B cell (primary cell): Measurements from ENCODE around the gene ABCA7. TPM values are rescaled to one million over a fixed set of nuclear protein-coding genes. Genes with fewer than 3 reads are reported as not detected.

Experiments
- ATAC-seq: fragments of 200-7000 bp; cut with Tn5 transposase; one replicate; pipeline ENCODE4 v1.10.0; 2021; ENCODE audit warnings: low read depth, mild to moderate bottlenecking, moderate number of reproducible peaks, moderate library complexity
- CTCF ChIA-PET: fragments of 350-600 bp; sonication (Branson Sonifier 250); formaldehyde crosslinking; loops from one replicate; lab custom pipeline; 2021; ENCODE audit warnings: antibody characterized with exemption, inconsistent platforms; lab: Charles Lee
- POLR2A ChIA-PET: fragments of 350-600 bp; sonication (Branson Sonifier 250); formaldehyde crosslinking; loops from one replicate; lab custom pipeline; 2021; ENCODE audit warnings: antibody characterized with exemption; lab: Charles Lee
- DNase-seq: peaks from one replicate; pipeline ENCODE4 v3.0.0; 2013
- H2AFZ ChIP-seq: 2 replicates; pipeline ENCODE4 v1.6.1; 2012; ENCODE audit warnings: mild to moderate bottlenecking, low read depth, low read length; ENCODE audit not compliant: insufficient read depth, poor library complexity, severe bottlenecking
- H3K27ac ChIP-seq, 2 donors: 1 replicate in 1 of 2; 2 replicates in 1 of 2; pipeline ENCODE4 v1.5.1; 2012 to 2013; ENCODE audit warnings: low read length in 2 of 2, mild to moderate bottlenecking in 2 of 2, moderate library complexity in 1 of 2
- H3K27me3 ChIP-seq, 4 experiments: fragments of 200-600 bp in 1 of 4; sonication (generic) in 1 of 4; replicated peaks in 1 of 4; 1 replicate in 2 of 4; 2 replicates in 2 of 4; pipeline versions ENCODE4 v1.6.1 to v1.7.0; 2013 to 2016; ENCODE audit warnings: low read length in 3 of 4, mild to moderate bottlenecking in 2 of 4, mixed read lengths in 1 of 4, moderate library complexity in 1 of 4; ENCODE audit not compliant: insufficient read depth in 4 of 4, control insufficient read depth in 3 of 4; ENCODE audit errors: control extremely low read depth in 1 of 4
- H3K36me3 ChIP-seq, 2 experiments: replicated peaks in 1 of 2; 1 replicate in 1 of 2; 2 replicates in 1 of 2; pipeline versions ENCODE4 v1.6.1 to v1.7.1; 2013; ENCODE audit warnings: low read length in 1 of 2; ENCODE audit not compliant: insufficient read depth in 2 of 2, control insufficient read depth in 1 of 2; ENCODE audit errors: control extremely low read depth in 1 of 2, extremely low read depth in 1 of 2
- H3K4me1 ChIP-seq, 2 donors: fragments of 200-600 bp in 1 of 2; sonication (generic) in 1 of 2; 1 replicate in 1 of 2; 2 replicates in 1 of 2; pipeline versions ENCODE4 v1.5.1 to v1.6.1; 2013 to 2017; ENCODE audit warnings: low read length in 2 of 2; ENCODE audit not compliant: control insufficient read depth in 2 of 2, insufficient read depth in 2 of 2
- H3K4me2 ChIP-seq: replicated peaks from 2 replicates; pipeline ENCODE3; 2012; ENCODE audit warnings: mild to moderate bottlenecking, low read depth, low read length; ENCODE audit not compliant: poor library complexity, severe bottlenecking
- H3K4me3 ChIP-seq, 5 experiments: fragments of 200-600 bp in 1 of 5; sonication (generic) in 1 of 5; 1 replicate in 3 of 5; 2 replicates in 2 of 5; pipeline versions ENCODE4 v1.5.1 to v1.7.0; 2011 to 2016; ENCODE audit warnings: low read length in 4 of 5, mild to moderate bottlenecking in 4 of 5, low read depth in 2 of 5, control low read depth in 1 of 5, moderate library complexity in 1 of 5; ENCODE audit not compliant: insufficient read depth in 1 of 5; ENCODE audit errors: control extremely low read depth in 1 of 5, extremely low read depth in 1 of 5
- H3K79me2 ChIP-seq: fragments of 200-600 bp; sonication (generic); one replicate; pipeline ENCODE4 v1.6.0; 2016; ENCODE audit warnings: low read length; ENCODE audit not compliant: control insufficient read depth, insufficient read depth
- H3K9ac ChIP-seq: fragments of 200-600 bp; sonication (generic); 2 replicates; pipeline ENCODE4 v1.6.1; 2017; ENCODE audit warnings: mild to moderate bottlenecking, low read length, moderate library complexity
- H3K9me3 ChIP-seq, 3 donors: one replicate each; pipeline versions ENCODE4 v1.6.1 to v1.7.1; 2013; ENCODE audit warnings: low read length in 2 of 3; ENCODE audit not compliant: control insufficient read depth in 2 of 3, insufficient read depth in 1 of 3; ENCODE audit errors: control extremely low read depth in 1 of 3
- H4K20me1 ChIP-seq: 2 replicates; pipeline ENCODE4 v1.6.0; 2012; ENCODE audit warnings: mild to moderate bottlenecking, low read length; ENCODE audit not compliant: insufficient read depth, control insufficient read depth, poor library complexity, severe bottlenecking
- H3K27ac Mint-ChIP-seq: one replicate; pipeline ENCODE4 v1.8.0; 2021; ENCODE audit warnings: mixed read lengths
- H3K27me3 Mint-ChIP-seq: one replicate; pipeline ENCODE4 v1.8.0; 2021; ENCODE audit warnings: mixed read lengths
- H3K4me1 Mint-ChIP-seq: one replicate; pipeline ENCODE4 v1.8.0; 2021; ENCODE audit warnings: mixed read lengths
- H3K4me3 Mint-ChIP-seq: one replicate; pipeline ENCODE4 v1.8.0; 2021; ENCODE audit warnings: mixed read lengths
- H3K9me3 Mint-ChIP-seq: one replicate; pipeline ENCODE4 v1.8.0; 2022; ENCODE audit warnings: mixed read lengths; ENCODE audit not compliant: insufficient read depth
- CTCF ChIP-seq: fragments of 200-600 bp; IDR thresholded peaks from one replicate; pipeline ENCODE4 v1.8.0; 2022; ENCODE audit warnings: antibody characterized with exemption, mild to moderate bottlenecking
- EZH2 ChIP-seq: IDR thresholded peaks from 2 replicates; pipeline ENCODE4 v1.6.1; 2012; ENCODE audit warnings: borderline replicate concordance, low read depth, mild to moderate bottlenecking, moderate library complexity, low read length; ENCODE audit not compliant: insufficient read depth, poor library complexity, severe bottlenecking
- WGBS: methylation state at CpG from one replicate; pipeline ENCODE4 v1.1.5; 2013; ENCODE audit warnings: missing lambda C conversion rate; ENCODE audit not compliant: insufficient coverage; 5-methylcytosine and 5-hydroxymethylcytosine counted together
- intact Hi-C: fragments of 100-400 bp; cut with micrococcal nuclease; formaldehyde crosslinking; loops from one replicate; pipeline ENCODE4 v1.10.0; 2022
- polyA plus RNA-seq: library from polyadenylated mRNA; depleted of rRNA; stranded (reverse); fragments of >200 nt; gene quantifications from 2 replicates; pipeline ENCODE4 v1.2.3, GENCODE V29; 2012
- total RNA-seq, 2 donors: library from RNA; stranded (reverse); fragments of 120-200 nt in 1 of 2; gene quantifications; 1 replicate in 1 of 2; 2 replicates in 1 of 2; pipeline versions ENCODE4 v1.2.3 to v1.2.4, GENCODE V29; 2013 to 2022

ABCA7 gene
- total and polyA plus RNA-seq, 2 donors (not counting 1 experiment from before 2014, with no cell fraction given): 192 to 281 TPM

GRCh38 chr19:1094655-1094977 is 54.7 kb downstream of the ABCA7 start:
- H3K4me3 ChIP-seq: peak overlapping the region; percentile 56 to 86 (median 74)
- no peaks in the 10 kb centered on the region for H3K27me3 ChIP-seq
- ATAC-seq (no peak), DNase-seq (no peak)
- Mint-ChIP-seq H3K4me1 (peaks cover 32% of the 10 kb centered on the region), H3K9me3 (no peaks in the 10 kb centered on the region), H3K27ac (peak overlapping the region; percentile 70), H3K4me3 (peak overlapping the region; percentile 97), H3K27me3 (no peaks in the 10 kb centered on the region)
- intact Hi-C loops: loop anchor here (2.0 kb wide), 2 partner anchors 56 to 74 kb away; partner anchors contain the start of genes RNU6-2 and TMEM259
- peaks cover 57% of the 10 kb centered on the region for H3K79me2 ChIP-seq
- H3K27ac ChIP-seq: peak overlapping the region in 1 of 2 donors; percentile 70
- H3K4me1 ChIP-seq: peaks cover 19 to 25% of the 10 kb centered on the region in 2 donors
- peaks cover 45% of the 10 kb centered on the region for H4K20me1 ChIP-seq
- peak overlapping the region; percentile 89 for H3K9ac ChIP-seq
- TF ChIP-seq CTCF (no peak), EZH2 (no peak)
- H3K36me3 ChIP-seq: peaks cover 0 to 22% of the 10 kb centered on the region in 2 experiments
- 2% methylated on average over 19 of the region's 19 CpGs for WGBS
- peak overlapping the region; percentile 89 for H3K4me2 ChIP-seq
- CTCF ChIA-PET: interaction anchor here (0.7 to 2.8 kb wide), 4 partner anchors 27 to 150 kb away, joined by 3 to 7 read pairs (median 5); partner anchors contain the start of gene ARHGAP45
- H3K9me3 ChIP-seq: no peaks in the 10 kb centered on the region
- POLR2A ChIA-PET: interaction anchor here (0.6 to 2.5 kb wide), 8 partner anchors 8 to 172 kb away, joined by 3 to 14 read pairs (median 4); partner anchors contain the start of genes ARHGAP45 and GPX4
- H2AFZ ChIP-seq: peak overlapping the region; percentile 74
